Prostate gland (tissue), 2 donors: ENCODE measurements around the gene DFFB. TPM values are rescaled to one million over a fixed set of nuclear protein-coding genes. Genes with fewer than 3 reads are reported as not detected.
"Not testable (repeated sequence)": the region's sequence is repeated elsewhere in the genome, so short reads cannot be mapped to it uniquely, and the experiment has no call there.

Source experiments
- DNase-seq: peaks from one replicate; pipeline ENCODE4 v3.0.0-alpha.2; 2019; ENCODE audit warnings: low spot score
- H3K27ac ChIP-seq, 2 donors: fragments of 200-600 bp; sonication (generic); 2 replicates each; pipeline ENCODE4 v1.5.1; 2017 to 2019
- H3K27me3 ChIP-seq: fragments of 200-600 bp; sonication (generic); replicated peaks from 2 replicates; pipeline ENCODE4 v1.5.1; 2019; ENCODE audit not compliant: insufficient read depth
- H3K36me3 ChIP-seq, 2 donors: fragments of 200-600 bp; sonication (generic); 1 replicate in 1 of 2; 2 replicates in 1 of 2; pipeline versions ENCODE4 v1.5.1 to v1.8.1; 2017 to 2019
- H3K4me1 ChIP-seq: fragments of 200-600 bp; sonication (generic); replicated peaks from 2 replicates; pipeline ENCODE4 v1.5.1; 2019
- H3K4me3 ChIP-seq, 2 donors: fragments of 200-600 bp; sonication (generic); 2 replicates each; pipeline ENCODE4 v1.5.1; 2017 to 2019
- H3K9me3 ChIP-seq: fragments of 200-600 bp; sonication (generic); 2 replicates; pipeline ENCODE4 v1.5.1; 2017
- POLR2A ChIP-seq: fragments of 450-650 bp; IDR thresholded peaks from one replicate; pipeline ENCODE4 v1.6.1; 2016; ENCODE audit warnings: antibody characterized with exemption, mild to moderate bottlenecking
- POLR2AphosphoS5 ChIP-seq: sonication (generic); formaldehyde crosslinking; IDR thresholded peaks from one replicate; pipeline ENCODE4 v1.6.1; 2017; ENCODE audit warnings: antibody characterized with exemption
- WGBS: methylation state at CpG from one replicate; pipeline ENCODE4 v1.1.5; 2018; 5-methylcytosine and 5-hydroxymethylcytosine counted together
- intact Hi-C: fragments of 100-400 bp; cut with DNase I; formaldehyde crosslinking; loops from one replicate; pipeline ENCODE4 v1.14.2; 2022
- total RNA-seq, 2 donors: library from RNA; depleted of rRNA; stranded (reverse); fragments of >200 nt; gene quantifications; one replicate each; pipeline ENCODE4 v1.1.0, GENCODE V29; 2016
- TF ChIP-seq, protein P1 (sequence below), 4 experiments: fragments of 200-600 bp in 2 of 4; fragments of 450-650 bp in 2 of 4; sonication (generic) in 2 of 4; IDR thresholded peaks; 1 replicate in 3 of 4; 2 replicates in 1 of 4; pipeline ENCODE4 v1.5.1; 2016 to 2019; ENCODE audit warnings: antibody characterized with exemption in 4 of 4, mild to moderate bottlenecking in 2 of 4, moderate library complexity in 2 of 4

The DFFB gene
- total RNA-seq, 2 donors from 2014 or later = 5.3 to 20.5 TPM

DNA sequence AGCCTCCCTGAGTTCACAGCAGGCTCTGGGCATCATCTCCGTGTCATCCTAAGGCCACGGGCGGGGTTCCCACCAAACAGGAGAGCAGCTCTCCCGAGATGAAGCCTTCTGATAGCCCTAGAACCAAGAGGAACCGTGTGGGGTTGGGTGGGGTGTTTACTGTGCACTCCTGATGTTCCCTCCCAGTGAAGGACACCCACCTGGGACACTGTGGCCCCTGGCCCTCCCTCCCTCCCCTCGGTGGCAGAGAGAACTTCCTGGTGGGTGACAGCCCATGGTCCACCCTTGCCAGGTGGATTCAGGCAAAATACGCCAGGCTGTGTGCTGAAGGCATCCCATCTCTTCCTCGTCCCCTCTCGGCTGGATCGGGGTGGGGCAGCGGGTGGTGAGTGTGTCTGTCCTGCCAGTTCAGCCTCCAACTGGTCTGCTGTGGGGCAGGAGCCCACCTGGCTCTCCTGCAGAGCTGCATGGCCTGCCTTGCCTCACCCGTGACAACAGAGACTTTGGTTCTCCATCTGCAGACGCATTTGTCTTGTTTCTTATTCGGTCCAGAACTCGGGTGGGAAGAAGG, 58.4 kb downstream of the DFFB start:
- 82% methylated on average over 15 of the region's 15 CpGs for WGBS
- Histone ChIP-seq H3K27ac (no peak overlapping the region), H3K4me1 (no peaks in the 10 kb centered on the region), H3K27me3 (no peaks in the 10 kb centered on the region), H3K9me3 (no peaks in the 10 kb centered on the region), H3K36me3 (no peaks in the 10 kb centered on the region), H3K4me3 (no peak overlapping the region)
- DNase-seq = no peak
- TF ChIP-seq POLR2A (no peak), POLR2AphosphoS5 (no peak)
- TF ChIP-seq, protein P1, sequence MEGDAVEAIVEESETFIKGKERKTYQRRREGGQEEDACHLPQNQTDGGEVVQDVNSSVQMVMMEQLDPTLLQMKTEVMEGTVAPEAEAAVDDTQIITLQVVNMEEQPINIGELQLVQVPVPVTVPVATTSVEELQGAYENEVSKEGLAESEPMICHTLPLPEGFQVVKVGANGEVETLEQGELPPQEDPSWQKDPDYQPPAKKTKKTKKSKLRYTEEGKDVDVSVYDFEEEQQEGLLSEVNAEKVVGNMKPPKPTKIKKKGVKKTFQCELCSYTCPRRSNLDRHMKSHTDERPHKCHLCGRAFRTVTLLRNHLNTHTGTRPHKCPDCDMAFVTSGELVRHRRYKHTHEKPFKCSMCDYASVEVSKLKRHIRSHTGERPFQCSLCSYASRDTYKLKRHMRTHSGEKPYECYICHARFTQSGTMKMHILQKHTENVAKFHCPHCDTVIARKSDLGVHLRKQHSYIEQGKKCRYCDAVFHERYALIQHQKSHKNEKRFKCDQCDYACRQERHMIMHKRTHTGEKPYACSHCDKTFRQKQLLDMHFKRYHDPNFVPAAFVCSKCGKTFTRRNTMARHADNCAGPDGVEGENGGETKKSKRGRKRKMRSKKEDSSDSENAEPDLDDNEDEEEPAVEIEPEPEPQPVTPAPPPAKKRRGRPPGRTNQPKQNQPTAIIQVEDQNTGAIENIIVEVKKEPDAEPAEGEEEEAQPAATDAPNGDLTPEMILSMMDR (IDR thresholded peaks at IDR 0.05) = no peak
- intact Hi-C loops = no loop called here

DNA sequence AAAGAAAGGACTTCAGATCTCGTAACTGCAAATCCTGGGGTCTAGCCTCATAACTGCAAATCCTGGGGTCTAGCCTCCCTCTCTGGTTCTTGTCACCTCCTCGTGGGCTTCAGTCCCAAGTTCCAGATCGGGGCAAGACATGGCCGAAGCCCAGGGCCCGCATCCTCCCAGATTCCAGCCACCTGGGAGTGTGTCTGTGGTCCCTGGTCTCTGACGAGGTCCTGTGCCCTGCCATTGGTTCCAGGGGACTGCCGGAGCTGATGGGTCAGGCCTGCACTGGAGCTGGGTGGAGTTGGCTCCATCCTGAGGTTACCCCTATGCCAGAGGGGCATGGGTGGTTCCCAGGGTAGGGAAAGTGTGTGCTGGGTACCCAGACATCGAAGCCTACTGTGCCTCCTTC, 60.5 kb downstream of the DFFB start:
- H3K4me1 ChIP-seq = no peaks in the 10 kb centered on the region
- 91% methylated on average over 7 of the region's 8 CpGs for WGBS
- no peak overlapping the region for H3K27ac ChIP-seq
- no peak overlapping the region for H3K4me3 ChIP-seq
- H3K36me3 ChIP-seq = no peaks in the 10 kb centered on the region
- DNase-seq = no peak
- intact Hi-C loops = no loop called here
- TF ChIP-seq, protein P1 (IDR thresholded peaks at IDR 0.05) = no peak
- no peak for TF ChIP-seq POLR2AphosphoS5
- no peak for TF ChIP-seq POLR2A
- no peaks in the 10 kb centered on the region for H3K9me3 ChIP-seq
- no peaks in the 10 kb centered on the region for H3K27me3 ChIP-seq

DNA sequence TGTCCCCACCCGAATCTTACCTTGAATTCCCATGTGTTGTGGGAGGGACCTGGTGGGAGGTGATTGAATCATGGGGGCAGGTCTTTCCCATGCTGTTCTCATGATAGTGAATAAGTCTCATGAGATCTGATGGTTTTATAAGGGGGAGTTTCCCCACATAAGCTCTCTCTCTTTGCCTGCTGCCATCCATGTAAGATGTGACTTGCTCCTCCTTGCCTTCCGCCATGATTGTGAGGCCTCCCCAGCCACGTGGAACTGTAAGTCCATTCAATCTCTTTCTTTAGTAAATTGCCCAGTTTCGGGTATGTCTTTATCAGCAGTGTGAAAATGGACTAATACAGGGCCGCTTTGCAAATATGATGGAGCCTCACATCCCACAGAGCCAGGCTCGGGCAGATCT, 61.1 kb downstream of the DFFB start:
- H3K4me1 ChIP-seq, H3K4me3 ChIP-seq, H3K27me3 ChIP-seq, intact Hi-C loops, H3K36me3 ChIP-seq, H3K9me3 ChIP-seq, DNase-seq, H3K27ac ChIP-seq: not testable (repeated sequence)
- 82% methylated on average over 6 of the region's 6 CpGs for WGBS

DNA sequence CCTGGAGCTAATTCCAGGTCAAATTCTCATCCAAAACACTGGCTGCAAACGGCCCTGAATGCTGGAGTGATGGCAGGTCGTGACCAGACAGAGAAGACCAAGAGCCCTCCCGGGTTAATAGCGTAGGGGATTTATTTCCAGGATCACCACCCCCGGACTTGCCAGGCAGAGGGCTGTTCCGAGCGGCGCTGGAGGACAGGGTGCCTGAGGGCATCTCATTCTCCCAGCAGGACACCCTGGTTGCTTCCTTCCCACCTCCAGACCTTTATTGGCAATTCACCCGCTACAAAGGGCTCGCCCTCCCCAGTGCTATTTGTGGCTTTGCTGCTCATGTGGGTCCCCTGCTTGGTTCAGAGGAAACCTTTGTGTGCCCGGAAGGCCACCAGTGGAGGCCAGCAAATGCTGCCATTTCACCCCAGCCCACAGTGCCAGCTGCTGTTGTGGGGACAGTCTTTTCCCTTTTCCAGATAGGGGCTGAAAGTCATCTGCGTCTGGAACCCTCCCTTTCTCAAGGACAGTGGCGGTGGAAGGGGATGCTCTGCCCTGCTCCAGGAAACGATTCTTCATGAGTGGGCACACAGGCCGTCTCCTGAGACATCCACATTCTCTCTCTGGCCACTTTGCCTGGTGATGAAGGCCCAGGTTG, 61.8 kb downstream of the DFFB start:
- DNase-seq = no peak
- H3K27me3 ChIP-seq = no peaks in the 10 kb centered on the region
- intact Hi-C loops = no loop called here
- H3K36me3 ChIP-seq = no peaks in the 10 kb centered on the region
- no peak overlapping the region for H3K27ac ChIP-seq
- no peaks in the 10 kb centered on the region for H3K9me3 ChIP-seq
- TF ChIP-seq POLR2AphosphoS5 = no peak
- TF ChIP-seq, protein P1 (IDR thresholded peaks at IDR 0.05) = no peak
- no peak for TF ChIP-seq POLR2A
- H3K4me3 ChIP-seq = no peak overlapping the region
- 81% methylated on average over 15 of the region's 15 CpGs for WGBS
- no peaks in the 10 kb centered on the region for H3K4me1 ChIP-seq

DNA sequence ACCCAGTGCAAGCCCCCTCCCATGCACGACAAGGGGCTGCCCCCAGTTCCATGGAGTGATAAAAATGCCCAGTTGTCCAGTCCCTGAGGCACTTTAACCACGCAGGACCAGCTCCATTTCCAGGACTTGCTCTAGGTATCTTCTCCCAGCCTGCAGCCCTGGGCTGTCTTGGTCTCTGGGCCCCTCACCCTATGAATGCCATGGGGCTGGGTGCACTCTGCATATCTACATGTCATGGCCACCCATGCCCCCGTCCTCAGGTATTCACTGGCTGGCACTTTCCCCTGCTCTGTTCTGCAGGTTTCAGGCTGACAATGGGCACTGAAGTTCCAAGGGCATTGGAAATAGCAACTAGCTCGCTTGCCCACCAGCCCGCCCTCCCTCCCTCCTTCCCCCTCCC, 62.4 kb downstream of the DFFB start:
- WGBS = 77% methylated on average over 5 of the region's 5 CpGs

More for the DNA sequence above, 62.4 kb downstream of the DFFB start:
- no peaks in the 10 kb centered on the region for H3K9me3 ChIP-seq
- no peak for DNase-seq
- no peak overlapping the region for H3K27ac ChIP-seq
- intact Hi-C loops = no loop called here
- H3K4me1 ChIP-seq = no peaks in the 10 kb centered on the region
- H3K27me3 ChIP-seq = no peaks in the 10 kb centered on the region
- H3K4me3 ChIP-seq = no peak overlapping the region
- no peaks in the 10 kb centered on the region for H3K36me3 ChIP-seq
- TF ChIP-seq POLR2AphosphoS5 = no peak
- no peak for TF ChIP-seq POLR2A
- TF ChIP-seq, protein P1 (IDR thresholded peaks at IDR 0.05) = no peak
